AG08396 (cell line): ENCODE results near the gene SEPTIN12.
"Not testable (repeated sequence)": the region's sequence is repeated elsewhere in the genome, so short reads cannot be mapped to it uniquely, and the experiment has no call there.

Source experiments
- DNase-seq: peaks from one replicate; pipeline ENCODE4 v3.0.0; 2012; ENCODE audit warnings: low spot score, mixed read lengths

SEPTIN12 gene

GRCh38 chr16:4802659-4803287 lies 14.6 kb upstream of the SEPTIN12 start:
- peak; percentile 99 for DNase-seq

- DNase-seq = peak; percentile 63
Observed at GRCh38 chr16:4801962-4802658, 14.0 kb upstream of the SEPTIN12 start, which contains the start of gene ROGDI. Gene ROGDI, minus strand, starts transcription at chr16:4802633. Its CDS starts 62 bp downstream, at chr16:4802571.

GRCh38 chr16:4801051-4801961 lies 13.2 kb upstream of the SEPTIN12 start:
- no peak for DNase-seq

DNA sequence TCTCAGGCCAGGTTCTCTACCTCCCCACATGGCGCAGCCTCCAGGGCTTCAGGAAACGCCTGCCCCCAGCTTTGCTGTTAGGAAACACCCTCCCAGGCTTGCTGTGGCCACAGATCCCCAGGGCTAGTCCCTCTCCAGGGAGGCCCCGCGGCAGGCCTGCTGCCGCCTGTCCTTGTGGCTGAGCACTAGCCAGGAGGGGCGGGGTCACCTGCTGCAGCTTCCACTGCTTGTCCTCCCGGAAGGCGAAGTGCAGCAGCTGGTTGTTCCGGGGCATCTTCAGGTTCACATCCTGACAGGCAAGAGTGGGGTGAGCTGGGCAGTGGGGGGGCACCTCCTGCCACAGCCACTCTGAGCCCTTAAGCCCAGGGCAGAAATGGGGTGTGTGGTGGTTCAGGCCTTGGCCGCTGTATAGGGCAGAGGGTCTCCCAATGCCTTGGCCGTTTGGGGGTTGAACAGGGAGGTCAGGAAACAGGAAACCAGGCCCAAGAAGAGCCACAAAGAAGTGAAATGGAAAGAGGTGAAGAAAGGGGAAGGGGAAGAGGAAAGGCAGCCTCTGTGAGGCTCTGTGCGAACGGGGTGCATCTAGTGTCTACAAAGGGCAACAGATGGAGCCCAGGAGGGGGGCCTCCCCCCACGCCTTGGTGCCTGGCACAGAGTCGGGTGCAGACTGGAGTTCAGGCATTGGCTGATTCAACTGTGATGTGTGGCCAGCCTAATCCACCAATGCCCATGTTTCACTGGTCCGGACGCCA lies 12.3 kb upstream of the SEPTIN12 start:
- no peak for DNase-seq

DNA sequence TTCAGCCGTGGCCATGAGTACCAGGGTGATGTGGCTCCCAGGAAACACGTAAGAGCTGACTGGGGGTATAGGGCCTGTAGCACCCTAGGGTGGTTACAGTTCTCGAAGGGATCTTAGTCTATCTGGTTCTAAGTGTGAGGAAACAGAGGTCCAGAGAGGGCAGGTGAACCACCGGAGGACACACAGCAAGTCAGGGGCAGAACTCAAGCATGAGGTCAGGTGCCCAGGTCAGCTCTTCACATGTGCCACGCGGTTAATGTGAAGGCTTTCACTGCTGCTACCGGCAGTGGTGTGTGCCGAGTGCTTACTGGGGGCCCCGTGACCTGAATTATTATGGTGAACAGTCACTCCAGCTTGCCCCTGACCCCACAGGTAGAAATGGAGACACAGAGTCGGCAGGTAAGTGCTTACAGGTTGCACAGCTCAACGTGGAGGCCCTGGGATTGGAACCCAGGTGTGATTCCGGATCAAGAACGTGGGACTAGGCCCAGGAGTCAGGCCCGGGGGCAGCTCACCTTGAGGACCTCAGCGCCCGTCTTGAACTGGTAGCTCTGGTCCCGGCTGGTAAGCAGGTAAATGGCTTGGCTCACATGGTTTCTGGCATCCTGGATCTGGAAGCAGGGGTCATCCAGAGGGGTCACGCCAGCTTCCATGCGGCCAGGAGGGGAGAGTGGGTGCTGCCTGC lies 11.2 kb upstream of the SEPTIN12 start:
- DNase-seq = no peak

- DNase-seq = no peak
Observed at GRCh38 chr16:4798456-4798855, 10.3 kb upstream of the SEPTIN12 start.

GRCh38 chr16:4797805-4798252 lies 9.7 kb upstream of the SEPTIN12 start:
- DNase-seq = no peak

DNA sequence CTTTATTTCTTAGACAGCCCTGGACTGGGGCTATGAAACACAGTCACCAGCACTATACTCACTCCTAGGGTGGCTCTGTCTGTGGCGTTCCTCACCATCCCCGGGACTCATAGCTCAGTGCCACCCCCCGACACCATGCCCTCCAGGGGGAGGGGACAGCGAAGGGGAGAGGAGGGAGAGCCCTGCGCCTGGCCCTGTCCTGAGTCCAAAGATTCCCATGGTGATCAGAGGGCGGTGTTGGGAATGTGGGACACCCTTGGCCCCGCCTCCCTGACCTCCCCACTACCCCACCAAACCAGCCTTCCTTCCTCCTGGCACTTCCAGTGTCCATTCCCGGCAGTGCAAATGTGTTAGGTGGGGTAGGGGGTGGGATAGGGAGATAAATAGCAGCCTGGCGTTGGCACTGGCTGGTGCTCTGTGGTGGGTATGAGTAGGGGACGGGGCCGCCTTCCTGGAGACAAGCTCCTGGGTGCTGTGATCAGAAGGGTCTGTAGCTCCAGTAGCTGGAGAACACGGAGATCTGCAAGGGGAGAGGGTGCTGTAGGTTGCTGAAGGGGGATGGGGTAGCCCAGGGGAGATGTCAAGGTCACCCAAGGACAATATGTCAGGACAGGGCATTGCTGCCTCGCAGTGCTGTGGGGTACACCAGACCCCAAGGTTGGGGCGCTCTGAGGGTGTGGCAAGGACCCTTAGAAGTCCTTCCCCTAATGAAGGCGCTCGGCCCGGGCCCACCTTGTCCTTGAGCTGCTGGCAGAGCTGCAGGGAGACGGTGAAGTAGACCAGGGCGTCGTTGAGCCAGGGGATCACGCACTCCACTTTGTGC lies 9.0 kb upstream of the SEPTIN12 start:
- no peak for DNase-seq

DNA sequence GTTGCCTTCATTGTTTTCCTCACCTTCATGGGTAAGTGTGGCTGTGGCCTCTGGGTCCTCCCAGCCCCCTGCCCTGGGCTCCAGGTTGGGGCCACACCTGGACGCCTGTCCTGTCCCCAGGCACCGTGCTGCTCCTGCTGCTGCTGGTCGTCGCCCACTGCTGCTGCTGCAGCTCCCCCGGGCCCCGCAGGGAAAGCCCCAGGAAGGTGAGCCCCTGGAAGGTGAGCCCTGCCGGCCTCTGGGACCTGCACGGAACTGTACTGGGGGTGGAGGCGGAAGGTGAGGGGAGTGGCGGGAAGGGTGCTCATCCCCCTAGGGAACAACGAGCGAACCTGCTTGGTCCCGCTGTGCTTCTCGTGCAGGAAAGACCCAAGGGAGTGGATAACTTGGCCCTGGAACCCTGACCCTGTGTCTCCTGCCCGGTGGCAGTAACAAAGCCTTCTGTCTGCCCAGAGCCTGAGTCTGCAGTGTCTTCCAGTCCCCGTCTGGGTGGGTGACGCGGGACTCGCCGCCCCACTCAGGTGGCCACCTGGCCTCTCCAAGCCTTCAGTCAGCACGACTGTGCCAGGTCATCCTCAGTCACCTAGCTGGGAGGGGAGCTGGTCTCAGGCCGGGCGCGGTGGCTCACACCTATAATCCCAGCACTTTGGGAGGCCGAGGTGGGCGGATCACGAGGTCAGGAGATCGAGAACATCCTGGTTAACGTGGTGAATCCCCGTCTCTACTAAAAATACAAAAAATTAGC lies 7.9 kb upstream of the SEPTIN12 start:
- DNase-seq = no peak

GRCh38 chr16:4795181-4795827 lies 7.2 kb upstream of the SEPTIN12 start, which contains the start of gene SMIM22:
Gene SMIM22, plus strand, starts transcription at chr16:4795369. Its CDS starts 366 bp downstream, at chr16:4795735.
- no peak for DNase-seq

DNA sequence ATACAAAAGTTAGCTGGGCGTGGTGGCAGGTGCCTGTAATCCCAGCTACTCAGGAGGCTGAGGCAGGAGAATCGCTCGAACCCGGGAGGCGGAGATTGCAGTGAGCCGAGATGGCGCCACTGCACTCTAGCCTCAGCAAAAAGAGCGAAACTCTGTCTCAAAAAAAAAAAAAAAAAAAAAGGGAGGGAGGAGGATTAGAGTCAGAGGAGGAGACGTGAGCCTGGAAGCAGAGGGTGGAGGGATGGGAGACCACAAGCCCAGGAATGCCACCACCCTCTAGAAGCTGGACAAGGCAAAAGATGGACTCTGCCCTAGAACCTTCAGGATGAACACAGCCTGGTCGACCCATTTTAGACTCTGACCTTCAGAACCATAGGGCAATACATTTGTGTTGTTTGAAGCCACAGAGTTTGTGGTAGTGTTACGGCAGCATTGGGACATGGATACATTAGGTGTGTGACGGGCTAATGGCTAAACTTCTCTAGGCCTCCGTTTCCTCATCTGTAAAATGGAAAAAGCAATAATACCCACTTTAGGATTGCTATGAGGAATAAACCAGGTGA lies 4.9 kb upstream of the SEPTIN12 start:
- no peak for DNase-seq

- no peak for DNase-seq
Observed at GRCh38 chr16:4790871-4791270, 2.7 kb upstream of the SEPTIN12 start.

GRCh38 chr16:4790261-4790660 lies 2.1 kb upstream of the SEPTIN12 start:
- DNase-seq = no peak

DNA sequence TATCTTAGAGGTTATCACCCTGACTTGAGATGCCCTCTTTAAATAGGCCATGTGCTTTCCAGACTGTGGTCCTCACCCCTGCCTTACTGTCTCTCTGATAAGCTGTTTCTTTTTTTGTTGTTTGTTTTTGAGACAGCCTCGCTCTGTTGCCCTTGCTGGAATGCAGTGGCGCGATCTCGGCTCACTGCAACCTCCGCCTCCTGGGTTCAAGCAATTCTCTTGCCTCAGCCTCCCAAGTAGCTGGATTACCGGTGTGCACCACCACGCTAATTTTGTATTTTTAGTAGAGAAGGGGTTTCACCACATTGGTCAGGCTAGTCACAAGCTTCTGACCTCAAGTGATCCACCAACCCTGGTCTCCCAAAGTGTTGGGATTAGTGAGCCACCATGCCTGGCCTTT lies 765 bp upstream of the SEPTIN12 start:
- no peak for DNase-seq

DNA sequence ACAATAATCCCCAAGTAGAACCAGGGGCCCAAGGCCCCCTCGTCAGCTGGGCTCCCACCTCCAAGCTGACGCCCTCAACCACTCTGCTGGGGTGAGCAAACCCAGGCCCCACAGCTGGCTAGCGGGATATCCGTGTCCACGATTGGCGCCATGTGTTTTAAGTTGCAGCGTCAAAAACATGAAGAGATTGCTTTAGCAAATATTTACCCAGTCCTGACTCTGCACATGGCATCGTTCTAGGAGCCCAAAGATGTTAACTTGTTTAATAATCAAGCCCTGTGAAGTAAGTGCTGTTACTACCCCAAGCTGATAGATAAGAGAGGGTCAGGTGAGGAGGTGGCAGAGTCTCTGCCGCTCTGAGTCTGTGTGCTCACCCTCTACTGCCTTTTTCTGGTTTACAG lies 344 bp upstream of the SEPTIN12 start:
- DNase-seq = no peak

GRCh38 chr16:4787068-4787467 lies 1.1 kb downstream of the SEPTIN12 start:
- no peak for DNase-seq

DNA sequence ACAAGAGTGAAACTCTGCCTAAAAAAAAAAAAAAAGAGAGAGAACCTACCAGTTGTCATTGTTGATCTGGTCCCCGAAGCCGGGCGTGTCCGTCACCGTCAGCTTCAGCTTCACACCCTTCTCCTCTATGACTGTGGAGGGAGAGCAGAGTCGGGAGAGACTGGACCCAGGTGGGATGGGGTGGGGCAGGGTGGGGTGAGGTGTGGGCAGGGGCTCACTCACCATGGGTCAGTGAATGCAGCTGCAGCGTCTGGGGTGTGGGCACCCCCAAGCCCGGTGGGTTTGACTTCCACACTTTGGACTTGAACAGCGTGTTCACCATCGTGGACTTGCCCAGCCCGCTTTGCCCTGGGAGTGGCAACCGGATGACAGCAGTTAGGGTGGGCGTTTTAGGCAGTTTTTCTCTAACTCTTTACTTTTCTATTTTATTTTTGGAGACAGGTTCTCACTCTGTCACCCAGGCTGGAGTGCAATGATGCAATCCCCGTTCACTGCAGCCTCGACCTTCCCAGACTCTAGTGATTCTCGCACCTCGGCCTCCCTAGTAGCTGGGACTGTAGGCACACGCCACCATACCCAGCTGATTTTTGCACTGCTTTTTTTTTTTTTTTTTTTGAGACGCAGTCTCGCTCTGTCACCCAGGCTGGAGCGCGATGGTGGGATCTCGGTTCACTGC lies 2.2 kb downstream of the SEPTIN12 start:
- no peak for DNase-seq

DNA sequence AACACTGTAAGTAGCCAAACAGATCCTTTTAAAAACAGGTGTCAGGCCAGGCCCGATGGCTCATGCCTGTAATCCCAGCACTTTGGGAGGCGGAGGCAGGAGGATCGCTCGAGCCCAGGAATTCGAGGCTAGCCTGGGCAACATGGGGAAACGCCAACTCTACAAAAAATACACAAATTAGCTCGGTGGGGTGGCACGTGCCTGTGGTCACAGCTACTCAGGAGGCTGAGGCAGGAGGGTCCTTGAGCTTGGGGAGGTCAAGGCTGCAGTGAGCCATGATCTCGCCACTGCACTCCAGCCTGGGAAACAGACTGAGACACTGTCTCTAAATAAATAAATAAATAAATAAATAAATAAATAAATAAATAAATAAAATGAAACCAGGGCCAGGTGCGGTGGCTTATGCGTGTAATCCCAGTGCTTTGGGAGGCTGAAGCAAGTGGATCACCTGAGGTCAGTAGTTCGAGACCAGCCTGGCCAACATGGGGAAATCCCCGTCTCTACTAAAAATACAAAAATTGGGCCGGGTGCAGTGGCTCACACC lies 3.6 kb downstream of the SEPTIN12 start:
- DNase-seq = not testable (repeated sequence)
